DMS79 (cell line): ENCODE measurements around the gene RTTN.
A peak's percentile ranks its signal among the peaks of the same experiment; 100 is the strongest.
"Not testable (repeated sequence)": the region's sequence is repeated elsewhere in the genome, so short reads cannot be mapped to it uniquely, and the experiment has no call there.

ENCODE experiments used
- DNase-seq: peaks from one replicate; lab custom pipeline; 2025; lab: John Stamatoyannopoulos, UW

Gene RTTN

GRCh38 chr18:70205421-70206397 lies at the start of gene RTTN:
TSS of gene RTTN (minus strand) at chr18:70205687. CDS start at chr18:70205658, 29 bp downstream.
- peak; percentile 81 for DNase-seq

GRCh38 chr18:70250781-70251180 lies 45.3 kb upstream of the RTTN start:
- DNase-seq, result no peak

- not testable (repeated sequence) for DNase-seq
Observed at GRCh38 chr18:70249861-70250260, 44.4 kb upstream of the RTTN start.

GRCh38 chr18:70249118-70249517 lies 43.6 kb upstream of the RTTN start:
- no peak for DNase-seq

- DNase-seq, result no peak
Observed at GRCh38 chr18:70246061-70246466, 40.6 kb upstream of the RTTN start.

- no peak for DNase-seq
Observed at GRCh38 chr18:70243131-70243929, 37.8 kb upstream of the RTTN start.

- not testable (repeated sequence) for DNase-seq
Observed at GRCh38 chr18:70236921-70237320, 31.4 kb upstream of the RTTN start.

- DNase-seq, result no peak
Observed at GRCh38 chr18:70235478-70235877, 30.0 kb upstream of the RTTN start.

GRCh38 chr18:70234667-70235459 lies 29.4 kb upstream of the RTTN start:
- DNase-seq, result no peak

GRCh38 chr18:70233974-70234373 lies 28.5 kb upstream of the RTTN start:
- DNase-seq, result no peak

GRCh38 chr18:70232261-70232660 lies 26.8 kb upstream of the RTTN start:
- no peak for DNase-seq

- DNase-seq, result no peak
Observed at GRCh38 chr18:70229639-70230038, 24.2 kb upstream of the RTTN start.

- DNase-seq, result no peak
Observed at GRCh38 chr18:70228536-70228935, 23.0 kb upstream of the RTTN start.

GRCh38 chr18:70227438-70227837 lies 22.0 kb upstream of the RTTN start:
- DNase-seq, result no peak

- DNase-seq, result no peak
Observed at GRCh38 chr18:70221915-70222278, 16.4 kb upstream of the RTTN start.

- DNase-seq, result peak; percentile 6
Observed at GRCh38 chr18:70221156-70221914, 15.8 kb upstream of the RTTN start.

GRCh38 chr18:70220628-70221027 lies 15.1 kb upstream of the RTTN start:
- DNase-seq, result no peak

- no peak for DNase-seq
Observed at GRCh38 chr18:70219688-70220087, 14.2 kb upstream of the RTTN start.

GRCh38 chr18:70216788-70217187 lies 11.3 kb upstream of the RTTN start:
- DNase-seq, result no peak

- no peak for DNase-seq
Observed at GRCh38 chr18:70207181-70207580, 1.7 kb upstream of the RTTN start.

GRCh38 chr18:70200286-70200685 lies 5.2 kb downstream of the RTTN start:
- DNase-seq, result no peak
